Activated naive CD4-positive, alpha-beta T cell treated with Interleukin-2 at 50 U/mL for 16 hours (primary cell): ENCODE data around the gene PRPF18.

Experiments used
- DNase-seq: peaks from one replicate; pipeline ENCODE4 v3.0.0-alpha.2; 2020

The PRPF18 gene

DNA sequence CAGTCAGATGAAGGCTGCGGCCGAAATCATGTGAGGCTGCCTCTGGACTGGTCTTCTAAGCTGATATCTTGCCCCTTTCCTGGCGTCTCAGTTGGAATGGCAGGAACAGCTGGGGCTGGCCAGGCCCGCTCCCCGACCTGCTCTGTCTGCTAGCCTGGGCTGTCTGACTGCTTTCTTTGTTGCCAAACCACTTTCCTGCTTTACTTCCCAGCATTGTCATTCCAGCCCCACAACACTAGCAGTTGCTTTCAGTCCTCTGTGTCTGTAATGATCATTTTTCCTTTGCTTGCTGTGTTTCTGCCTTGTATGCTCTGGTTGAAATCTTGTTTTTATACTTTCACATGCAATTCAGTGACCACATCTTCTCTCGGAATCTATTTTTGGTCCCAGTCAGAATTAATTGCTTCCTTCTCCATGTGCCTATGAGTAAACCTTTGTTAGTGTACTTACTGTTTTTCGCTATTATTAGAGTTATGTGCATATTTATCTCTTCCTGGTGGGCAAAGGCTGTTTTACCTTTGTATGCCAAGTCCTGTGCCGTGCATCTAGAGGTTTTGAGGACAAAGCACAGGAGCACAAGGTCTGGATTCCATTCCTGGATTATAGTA lies 21.6 kb downstream of the PRPF18 start:
- no peak for DNase-seq

DNA sequence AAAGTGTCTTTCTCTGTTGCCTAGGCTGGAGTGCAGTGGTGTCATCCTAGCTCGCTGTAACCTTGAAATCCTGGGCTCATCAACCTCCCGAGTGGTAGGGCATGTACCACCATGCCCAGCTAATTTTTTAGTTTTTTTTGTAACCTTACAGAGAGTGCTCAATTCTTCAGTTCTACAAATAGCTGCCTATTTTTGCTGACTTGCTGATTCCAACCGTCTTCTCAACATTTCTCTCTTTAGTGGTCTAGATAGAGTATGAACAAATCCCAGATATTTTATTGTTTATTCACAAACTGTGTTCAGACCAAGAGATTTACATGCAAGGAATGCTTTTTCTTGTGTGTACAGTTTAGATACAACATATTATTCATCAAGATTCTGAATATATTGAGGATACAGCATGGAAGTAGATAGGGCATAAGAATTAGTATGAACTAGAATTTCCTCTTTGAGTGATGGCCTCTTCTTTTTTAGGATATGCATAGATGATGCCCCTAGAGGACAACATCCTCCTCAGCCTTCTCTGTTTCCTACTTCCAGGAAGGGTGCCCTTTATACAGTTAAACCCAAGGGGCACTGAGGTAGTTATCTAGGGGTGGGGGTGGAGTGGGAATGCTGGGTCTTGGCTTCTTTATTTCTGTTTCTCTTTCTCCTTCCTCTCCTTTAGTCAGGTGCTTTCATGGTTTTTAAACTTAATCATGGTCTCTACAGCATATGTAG lies 26.0 kb downstream of the PRPF18 start:
- DNase-seq = no peak

DNA sequence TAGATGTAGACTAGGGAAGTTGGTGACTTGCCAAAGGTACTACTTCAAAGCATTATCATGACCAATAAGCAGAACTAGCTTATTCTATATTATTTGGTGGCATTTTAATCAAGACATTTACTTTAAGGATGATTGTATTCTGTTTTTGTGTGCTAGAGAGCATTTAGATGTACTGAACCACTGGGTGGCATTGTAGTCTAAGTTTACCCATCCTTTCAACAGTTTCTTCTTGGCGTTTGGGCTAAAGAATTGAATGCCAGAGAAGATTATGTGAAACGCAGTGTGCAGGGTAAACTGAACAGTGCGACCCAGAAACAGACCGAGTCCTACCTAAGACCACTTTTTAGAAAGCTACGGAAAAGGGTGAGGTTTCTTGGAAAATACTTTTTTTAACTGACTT lies 26.8 kb downstream of the PRPF18 start:
- no peak for DNase-seq

DNA sequence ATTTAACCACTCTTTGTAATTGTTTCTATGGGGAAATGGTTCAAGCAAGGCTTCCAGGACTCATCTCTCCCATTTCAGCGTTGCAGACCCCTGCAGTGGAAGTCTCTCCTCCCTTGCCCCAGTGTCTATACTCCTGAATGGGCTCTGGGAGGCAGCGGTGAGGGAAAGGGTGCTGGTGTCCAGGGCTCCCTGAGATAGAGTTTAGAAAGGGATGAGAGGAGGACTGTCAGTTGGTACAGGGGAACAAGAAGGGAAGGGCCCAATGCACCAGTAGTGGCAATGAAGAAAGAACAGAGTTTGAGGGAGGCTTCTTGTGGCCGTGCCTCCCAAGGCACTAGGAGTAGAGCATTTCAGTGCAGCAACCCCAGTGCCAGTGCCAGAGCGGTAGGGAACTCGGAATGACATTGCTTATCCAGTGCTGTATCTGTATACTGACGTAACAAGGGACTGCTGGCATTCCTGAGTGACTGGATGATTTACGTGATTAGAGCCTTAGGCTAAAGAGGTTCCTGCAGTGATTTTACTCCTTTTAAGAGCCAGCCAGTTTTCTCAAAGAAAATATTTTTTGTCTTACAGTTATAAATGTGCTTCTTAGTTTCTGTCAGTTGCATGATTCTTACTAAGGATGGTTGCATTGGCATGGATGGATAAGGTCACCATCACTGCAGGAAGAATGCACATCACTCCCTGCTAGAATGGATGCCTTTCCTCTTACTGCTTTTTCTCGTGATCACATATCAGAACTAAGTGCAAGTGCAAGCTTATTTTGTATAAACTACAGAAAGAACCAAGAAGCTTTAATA lies 28.0 kb downstream of the PRPF18 start:
- DNase-seq = no peak

DNA sequence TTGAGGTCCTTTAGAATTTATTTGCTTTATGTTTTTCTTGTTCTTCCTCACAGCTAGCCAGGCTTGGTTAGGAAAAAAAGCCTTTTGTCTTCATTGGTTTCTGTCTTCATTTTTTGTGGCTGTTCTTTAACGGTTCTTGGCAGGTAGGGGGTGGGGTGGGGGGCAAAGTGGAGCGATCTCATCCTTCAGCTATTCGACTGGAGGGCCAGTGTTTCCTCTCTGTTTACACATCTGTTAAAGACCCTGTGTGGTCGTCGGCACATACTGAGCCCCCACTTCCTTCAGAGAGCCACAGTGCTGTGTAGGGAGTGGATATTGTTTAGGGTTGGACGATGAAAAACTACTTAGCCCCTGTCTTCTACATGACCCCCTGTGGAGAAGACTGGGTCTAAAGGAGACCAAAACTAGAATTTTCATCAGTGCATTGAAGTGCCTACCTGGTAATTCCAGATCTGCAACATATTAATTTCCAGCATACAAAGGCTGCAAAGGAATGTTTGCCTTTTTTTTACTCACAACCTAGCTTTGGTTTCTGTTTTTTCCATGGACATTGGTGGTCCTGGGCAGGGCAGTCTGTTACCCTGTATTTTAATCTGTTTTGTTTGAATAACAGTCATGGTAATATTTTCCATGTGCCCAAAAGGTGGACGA lies 29.0 kb downstream of the PRPF18 start:
- DNase-seq = no peak

DNA sequence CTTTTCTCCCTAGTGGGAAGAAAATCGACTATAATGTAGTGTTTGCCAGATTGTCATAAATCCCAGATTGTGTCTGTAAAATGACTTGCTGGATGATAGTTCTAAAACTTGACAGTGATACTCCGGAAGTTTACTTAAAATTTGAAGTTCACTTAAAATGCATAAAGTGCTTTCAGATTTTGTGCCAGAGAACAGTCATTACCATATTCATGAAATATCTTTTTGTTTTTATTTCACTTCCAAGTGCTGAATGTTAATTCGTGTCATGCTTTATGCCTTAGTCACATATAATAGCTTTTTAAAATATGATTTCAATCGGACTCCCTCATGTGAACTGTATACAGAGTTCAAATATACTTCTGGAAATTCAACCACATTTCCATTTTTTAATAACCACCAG lies 30.4 kb downstream of the PRPF18 start:
- DNase-seq = no peak

DNA sequence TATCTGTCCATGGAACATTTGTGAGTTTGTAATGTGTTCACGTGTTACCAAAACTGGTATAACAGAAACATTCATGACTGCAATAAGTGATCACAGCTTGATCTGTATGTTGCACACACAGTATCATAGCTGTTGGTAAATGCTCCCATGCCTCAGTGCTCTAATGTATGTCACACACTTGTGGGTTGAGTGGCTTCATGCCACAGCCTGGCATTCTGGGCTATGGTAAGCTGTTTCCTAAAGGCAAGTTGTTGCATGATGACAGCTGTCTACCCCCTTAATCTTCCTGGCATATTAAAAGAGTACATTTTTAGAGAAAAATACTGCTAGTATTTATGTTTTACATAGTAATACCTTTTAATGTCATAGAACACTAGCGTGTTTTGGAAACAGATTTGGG lies 35.2 kb downstream of the PRPF18 start:
- DNase-seq = no peak

DNA sequence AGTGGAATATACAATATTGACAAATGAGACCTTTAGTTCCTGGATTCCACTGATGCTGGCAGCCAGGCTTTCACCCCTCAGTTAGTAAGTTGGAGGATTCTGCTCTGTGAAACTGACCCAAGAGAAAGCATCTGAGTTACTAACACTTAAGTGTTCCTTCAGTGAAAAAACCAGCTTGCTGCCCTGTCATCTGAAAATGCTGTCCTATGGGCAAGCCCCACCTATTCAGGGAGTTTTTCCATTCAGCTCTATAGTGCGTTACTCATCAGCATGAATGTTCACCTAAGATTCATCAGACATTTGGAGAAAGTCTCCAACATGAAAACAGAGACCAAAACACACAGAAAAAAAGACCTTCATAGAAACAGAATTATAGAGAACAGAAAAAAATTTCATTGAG lies 37.9 kb downstream of the PRPF18 start:
- no peak for DNase-seq

DNA sequence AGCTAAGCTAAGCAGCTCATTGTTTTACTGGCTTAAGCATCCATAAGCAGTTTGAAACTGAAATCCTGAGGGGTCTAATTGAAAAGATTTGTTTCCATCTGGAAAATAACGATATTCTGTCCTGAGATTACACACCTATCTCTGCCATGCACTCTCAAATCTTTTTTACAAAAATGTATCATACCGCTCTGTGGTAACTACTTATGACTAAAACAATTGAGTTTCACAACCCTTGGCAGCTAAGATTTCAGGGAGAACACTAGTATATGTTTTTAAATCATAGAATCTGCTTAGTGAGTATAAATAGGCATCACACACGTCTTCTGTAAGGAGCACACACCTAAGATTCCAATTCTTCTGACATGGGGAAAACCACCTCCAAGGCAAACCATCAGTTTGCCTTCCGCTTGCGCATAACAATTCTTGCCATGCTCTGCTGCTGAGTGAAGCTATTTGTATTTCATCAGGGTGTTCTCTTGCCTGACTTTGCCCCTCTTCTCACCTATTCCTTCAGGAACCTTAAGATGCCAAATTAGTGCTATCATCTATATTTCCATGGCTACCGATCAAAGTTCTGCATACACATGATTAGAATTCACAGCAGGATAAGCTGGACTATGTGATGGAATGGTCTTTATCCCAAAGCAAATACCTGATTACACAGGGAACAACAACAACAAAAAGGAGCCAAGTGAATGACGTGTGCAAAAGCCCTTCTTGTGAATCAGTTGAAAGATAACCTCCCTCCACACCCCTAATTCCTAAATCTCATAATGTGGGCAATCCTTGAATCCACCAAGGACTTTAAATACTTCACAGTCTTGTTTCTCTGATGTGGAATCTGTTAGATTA lies 40.9 kb downstream of the PRPF18 start:
- DNase-seq = no peak

DNA sequence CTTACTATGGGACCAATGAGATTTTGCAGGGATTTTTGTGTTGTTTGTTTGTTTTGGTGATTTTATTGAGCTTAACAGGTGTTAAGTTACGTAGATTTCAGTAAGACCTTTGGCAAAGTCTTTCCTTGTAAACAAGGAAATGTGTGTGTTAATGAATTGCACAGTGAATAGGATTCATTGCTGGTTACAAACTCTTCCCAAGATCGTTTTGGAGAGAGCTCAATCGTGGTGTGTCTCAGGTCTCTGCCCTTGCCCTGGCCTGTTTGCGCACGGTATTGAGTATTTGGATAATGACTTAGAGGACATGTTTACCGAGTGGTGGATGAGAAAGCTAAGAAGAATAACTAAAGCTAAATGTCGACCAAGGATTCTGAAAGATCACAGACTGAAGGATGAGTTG lies 41.9 kb downstream of the PRPF18 start:
- no peak for DNase-seq

DNA sequence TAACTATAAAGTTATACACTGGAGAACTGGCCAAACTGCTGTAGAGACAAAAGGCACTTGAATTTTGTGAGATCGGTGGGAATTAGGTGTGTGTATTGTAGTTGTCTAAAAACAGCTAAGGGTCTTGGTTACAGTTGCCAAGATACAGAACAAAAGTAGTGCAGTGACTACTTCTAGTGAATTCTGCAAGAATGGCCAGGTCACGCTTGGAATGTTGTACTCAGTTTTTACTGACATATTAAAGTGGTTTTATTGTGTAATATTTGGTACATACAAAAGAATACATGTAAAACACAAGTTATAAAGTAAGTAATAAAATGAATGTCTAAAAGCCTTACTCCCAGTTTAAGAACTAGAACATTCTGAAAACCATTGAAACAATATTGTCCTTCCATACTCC lies 42.4 kb downstream of the PRPF18 start:
- no peak for DNase-seq

DNA sequence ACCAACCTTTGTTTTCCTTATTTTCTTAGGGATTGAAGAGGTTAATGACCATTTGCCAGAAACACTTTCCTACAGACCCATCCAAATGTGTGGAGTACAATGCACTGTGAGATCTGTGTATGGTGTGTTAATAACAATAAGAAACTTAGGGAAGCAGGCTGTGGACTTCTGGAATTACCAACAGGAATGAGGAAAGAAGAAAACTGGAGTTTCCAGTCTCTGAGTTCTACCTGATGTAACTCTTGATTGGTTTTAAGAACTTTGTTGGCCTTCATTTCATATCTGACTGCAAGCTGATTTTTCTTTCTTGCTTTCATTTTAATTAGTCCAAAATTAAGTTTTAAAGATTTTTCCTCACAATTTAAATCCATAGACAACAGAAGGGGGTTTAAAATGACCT lies 43.5 kb downstream of the PRPF18 start:
- no peak for DNase-seq

DNA sequence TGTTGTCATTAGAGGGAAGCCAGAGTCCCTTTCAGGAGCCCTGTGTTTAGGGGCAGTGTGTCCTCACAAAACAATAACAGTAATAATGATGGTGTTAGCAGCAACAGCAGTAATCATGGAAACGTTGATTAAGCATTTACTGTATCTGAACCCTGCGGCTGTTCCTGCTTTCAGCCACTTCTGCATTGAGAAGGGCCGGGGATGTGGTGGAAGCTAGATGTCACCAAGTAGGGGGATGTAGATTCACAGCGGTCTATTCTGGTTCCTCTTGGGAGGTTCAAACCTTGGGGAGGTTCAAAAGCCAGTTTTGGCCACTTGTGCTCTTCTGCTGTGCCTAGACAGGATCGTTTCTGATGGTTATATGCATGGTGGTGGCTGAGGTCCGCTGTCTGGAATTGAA lies 44.8 kb downstream of the PRPF18 start:
- DNase-seq = no peak

DNA sequence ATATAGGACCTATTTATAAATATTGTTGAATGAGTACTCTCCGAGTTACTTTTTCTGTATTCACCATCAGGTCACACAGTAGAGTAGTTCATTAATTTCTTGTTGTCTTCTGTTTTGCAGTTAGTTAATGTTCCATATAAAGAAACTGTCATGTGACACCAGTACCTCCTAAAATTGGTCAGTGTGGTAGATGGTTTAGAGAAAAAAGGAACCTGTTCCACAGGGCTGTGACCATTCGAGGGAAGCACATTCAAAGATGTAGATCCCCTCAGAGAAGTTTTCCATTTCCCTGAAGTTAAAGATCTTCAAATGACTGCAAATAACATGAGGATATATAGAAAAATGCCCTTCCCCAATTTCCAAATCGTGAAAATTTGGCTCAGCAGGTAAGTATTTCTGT lies 45.7 kb downstream of the PRPF18 start:
- DNase-seq = no peak

DNA sequence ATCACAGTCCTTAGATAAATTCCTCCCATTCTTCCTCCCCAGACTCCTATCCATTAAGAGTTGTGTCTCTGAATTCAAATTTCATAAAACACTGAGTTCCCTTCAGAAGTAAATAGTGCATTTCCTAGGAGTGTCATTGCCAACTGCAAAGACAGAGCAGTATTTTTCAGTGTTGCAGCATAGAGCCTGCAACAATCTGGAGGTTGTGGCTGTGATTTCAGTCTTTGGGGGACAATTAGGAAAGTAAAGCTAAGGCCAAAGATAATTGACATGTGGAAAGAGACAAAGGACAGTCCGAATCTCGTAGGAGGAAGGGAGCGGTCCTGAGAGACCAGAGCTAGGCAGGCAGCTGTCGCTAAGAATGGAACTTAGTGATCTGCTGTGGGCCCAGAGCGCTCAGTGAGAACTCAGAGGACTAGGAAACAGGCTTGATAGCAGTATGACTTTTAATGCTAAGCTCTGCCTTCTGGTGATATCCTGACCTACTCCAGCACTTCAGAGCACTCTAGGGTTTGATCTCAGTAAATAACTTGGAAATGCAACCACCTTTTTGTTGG lies 46.2 kb downstream of the PRPF18 start:
- DNase-seq = no peak

DNA sequence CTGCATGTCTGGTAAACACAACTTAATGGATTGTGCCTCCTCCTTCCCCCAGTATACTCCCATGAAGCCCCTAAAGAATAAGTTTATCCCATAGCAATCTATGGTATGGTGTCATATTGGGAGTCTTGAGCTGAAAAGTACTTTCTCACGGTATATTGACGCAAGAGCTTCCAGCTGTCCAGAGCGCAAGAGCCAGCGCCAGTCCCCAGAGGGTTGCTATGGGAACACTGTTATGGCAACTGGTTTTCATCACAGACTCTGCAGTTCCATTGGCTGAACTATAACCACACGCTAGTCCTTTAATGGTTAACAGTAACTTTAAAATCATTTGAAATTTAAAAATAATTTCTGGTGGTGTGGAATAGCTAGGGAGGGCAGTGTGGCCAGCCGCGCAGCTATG lies 46.9 kb downstream of the PRPF18 start:
- DNase-seq = no peak

DNA sequence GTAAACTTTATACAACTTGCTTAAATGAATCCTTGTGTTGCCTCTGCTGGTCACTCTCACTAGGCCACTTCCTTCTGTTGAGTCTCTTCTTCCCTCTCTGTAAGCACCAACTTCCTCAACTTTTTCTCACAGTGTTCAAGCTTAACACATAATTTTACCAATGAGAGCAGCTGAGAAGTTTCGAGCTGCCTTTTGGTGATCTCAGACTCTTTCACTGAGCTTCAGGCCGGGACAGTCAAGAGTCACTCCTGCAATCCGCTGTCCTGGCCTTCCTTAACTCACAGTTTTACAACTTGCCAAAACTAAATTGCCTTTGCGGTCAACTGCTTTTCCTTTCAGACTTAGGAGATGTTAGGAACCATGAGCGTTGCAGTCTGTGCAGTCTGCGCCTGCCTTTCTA lies 47.4 kb downstream of the PRPF18 start:
- DNase-seq = no peak

DNA sequence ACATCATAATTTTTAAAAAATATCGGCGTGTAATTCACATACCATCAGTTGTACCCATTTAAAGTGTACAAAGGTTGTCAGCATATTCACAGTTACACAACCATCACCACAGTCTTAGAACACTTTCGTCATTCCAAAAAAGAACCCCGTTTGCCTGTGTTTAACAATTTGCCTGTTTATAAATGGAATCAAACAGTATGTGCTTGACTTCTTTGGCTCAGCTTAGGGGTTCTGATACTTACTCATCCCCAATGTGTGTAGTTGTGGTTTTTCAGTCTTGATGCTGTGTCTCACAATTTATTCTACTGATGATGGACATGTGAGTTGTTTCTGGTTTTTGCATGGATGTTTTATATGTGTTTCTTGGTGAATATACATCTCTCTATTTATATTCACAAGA lies 50.0 kb downstream of the PRPF18 start:
- no peak for DNase-seq

DNA sequence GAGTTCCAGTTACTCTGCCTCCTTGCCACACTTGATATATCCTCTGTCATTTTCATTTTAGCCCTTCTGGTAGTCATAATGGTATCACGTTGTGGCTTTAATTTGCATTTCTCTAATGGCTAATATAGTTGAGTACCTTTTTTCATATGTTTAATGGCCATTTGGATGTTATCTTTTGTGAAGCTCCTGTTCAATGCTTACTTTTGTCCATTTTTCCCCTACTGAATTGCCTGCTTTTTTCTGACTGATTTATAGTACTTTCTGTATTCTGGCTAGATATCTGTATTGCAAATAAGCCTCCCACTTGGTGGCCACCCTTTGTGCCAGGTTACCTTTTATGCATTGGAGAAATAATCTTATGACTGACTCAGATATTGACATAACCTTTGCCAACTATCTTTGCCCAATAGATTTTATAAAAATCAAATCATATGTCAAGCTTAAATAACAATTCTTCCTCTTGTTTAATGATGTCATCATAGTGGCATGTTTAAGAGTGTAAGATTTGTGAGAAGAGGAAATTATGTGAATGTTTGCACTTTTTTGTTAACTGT lies 50.6 kb downstream of the PRPF18 start:
- DNase-seq = no peak

DNA sequence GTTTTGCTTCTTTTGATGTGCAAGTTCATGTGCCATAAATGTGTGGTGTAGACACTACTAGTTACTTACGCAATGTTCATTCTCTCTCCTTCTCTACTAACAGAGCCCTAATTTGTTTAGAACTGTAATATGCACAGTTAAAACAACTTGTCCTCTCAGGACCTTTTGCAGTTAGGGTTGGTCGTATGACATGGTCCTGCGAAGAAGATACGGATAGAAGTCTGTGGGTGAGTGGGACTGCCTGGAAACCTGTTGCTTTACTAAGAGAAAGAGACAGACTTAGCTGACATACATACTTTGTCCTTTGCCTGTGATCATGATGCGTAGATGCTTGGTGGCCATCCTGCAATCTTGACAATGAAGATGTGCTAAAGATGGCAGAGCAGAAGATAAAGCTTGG lies 51.1 kb downstream of the PRPF18 start:
- DNase-seq = no peak

DNA sequence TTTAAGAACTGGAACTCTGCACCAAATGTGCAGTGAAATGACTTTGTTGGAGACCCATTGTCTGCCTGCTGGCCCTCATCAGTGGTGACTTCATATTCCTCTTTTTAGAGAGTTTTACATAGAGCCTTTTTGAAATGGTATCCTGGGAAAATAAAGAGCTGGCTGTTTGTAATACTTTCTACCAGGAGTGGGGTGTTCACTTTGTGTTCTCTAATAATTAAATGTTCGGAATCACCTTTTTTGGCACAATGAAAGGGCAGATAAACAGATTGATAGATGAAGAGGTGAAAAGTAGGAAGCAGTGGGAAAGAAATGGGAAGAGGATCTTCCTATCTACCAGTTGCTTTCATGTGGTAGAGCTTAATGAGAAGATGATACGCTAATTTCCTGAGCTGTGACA lies 55.5 kb downstream of the PRPF18 start:
- DNase-seq = no peak

DNA sequence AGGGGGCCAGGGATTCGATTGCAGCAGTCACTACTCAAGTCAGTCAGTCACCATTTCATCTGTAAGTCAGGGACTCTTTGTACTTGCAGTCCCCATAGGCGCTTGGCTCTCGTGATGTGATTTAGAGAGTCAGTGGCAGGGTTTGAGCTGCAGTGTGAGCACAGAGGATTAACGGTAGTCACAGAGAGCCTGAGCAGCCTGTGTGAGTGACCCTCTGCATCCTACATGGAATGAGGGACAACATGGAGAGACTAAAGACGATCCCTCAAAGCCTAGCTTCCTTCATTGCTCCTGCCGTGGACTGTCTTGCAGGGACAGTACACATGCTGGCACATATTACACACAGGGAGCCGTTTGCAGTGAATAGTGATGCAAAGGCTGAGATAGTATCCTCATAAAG lies 56.3 kb downstream of the PRPF18 start:
- DNase-seq = no peak
